ENCODE data around the gene FYCO1.

DNA sequence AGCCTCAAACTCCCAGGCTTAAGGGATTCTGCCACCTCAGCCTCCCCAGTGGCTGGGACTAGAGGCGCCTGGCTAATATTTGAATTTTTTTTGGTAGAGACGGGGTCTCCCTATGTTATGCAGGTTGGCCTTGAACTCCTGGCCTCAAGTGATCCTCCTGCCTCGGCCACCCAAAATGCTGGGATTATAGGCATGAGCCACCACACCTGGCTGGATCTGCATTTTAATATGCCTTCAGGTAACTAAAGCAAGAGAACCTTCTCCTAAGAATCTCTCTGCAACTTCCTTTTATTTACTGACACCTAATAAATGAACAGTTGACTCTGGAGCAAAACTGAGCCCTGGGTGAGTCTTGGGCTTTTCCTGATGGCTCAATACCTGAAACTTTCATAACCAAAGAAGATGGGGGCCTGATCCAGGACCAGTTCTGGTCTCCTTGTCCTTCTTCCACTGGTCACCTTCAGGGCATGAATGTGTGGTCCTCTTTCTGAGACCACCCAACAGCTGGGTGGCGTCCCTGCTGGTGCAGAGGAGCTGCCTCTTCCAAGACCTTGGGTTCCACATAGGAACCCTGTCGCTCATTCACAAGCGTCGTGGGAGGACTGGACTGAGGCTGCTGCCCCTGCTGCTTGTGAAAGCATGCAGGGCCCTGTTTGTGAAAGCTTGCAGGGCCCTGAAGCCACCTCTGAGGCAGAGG is 81.1 kb downstream of the FYCO1 start:
- TF ChIP-seq YY1 (IDR thresholded peaks at IDR 0.05; ENCODE audit: low read depth) = no peak
- no peak for TF ChIP-seq RAD21 (IDR thresholded peaks at IDR 0.05; ENCODE audit: low read depth)
- TF ChIP-seq, protein P1, sequence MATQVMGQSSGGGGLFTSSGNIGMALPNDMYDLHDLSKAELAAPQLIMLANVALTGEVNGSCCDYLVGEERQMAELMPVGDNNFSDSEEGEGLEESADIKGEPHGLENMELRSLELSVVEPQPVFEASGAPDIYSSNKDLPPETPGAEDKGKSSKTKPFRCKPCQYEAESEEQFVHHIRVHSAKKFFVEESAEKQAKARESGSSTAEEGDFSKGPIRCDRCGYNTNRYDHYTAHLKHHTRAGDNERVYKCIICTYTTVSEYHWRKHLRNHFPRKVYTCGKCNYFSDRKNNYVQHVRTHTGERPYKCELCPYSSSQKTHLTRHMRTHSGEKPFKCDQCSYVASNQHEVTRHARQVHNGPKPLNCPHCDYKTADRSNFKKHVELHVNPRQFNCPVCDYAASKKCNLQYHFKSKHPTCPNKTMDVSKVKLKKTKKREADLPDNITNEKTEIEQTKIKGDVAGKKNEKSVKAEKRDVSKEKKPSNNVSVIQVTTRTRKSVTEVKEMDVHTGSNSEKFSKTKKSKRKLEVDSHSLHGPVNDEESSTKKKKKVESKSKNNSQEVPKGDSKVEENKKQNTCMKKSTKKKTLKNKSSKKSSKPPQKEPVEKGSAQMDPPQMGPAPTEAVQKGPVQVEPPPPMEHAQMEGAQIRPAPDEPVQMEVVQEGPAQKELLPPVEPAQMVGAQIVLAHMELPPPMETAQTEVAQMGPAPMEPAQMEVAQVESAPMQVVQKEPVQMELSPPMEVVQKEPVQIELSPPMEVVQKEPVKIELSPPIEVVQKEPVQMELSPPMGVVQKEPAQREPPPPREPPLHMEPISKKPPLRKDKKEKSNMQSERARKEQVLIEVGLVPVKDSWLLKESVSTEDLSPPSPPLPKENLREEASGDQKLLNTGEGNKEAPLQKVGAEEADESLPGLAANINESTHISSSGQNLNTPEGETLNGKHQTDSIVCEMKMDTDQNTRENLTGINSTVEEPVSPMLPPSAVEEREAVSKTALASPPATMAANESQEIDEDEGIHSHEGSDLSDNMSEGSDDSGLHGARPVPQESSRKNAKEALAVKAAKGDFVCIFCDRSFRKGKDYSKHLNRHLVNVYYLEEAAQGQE (IDR thresholded peaks at IDR 0.05; ENCODE audit: low read depth) = no peak
- TF ChIP-seq ZBTB7A (IDR thresholded peaks at IDR 0.05; ENCODE audit: low read depth) = no peak
- TF ChIP-seq CREB1 (IDR thresholded peaks at IDR 0.05; ENCODE audit: low read depth) = no peak
